ENCODE data around the gene NFAT5. TPM values are rescaled to one million over a fixed set of nuclear protein-coding genes. Genes with fewer than 3 reads are reported as not detected.

The NFAT5 gene
- total RNA-seq, 4 donors from 2014 or later, result 49.8 to 64.3 (median 58.6) TPM

- TF ChIP-seq, protein P1, sequence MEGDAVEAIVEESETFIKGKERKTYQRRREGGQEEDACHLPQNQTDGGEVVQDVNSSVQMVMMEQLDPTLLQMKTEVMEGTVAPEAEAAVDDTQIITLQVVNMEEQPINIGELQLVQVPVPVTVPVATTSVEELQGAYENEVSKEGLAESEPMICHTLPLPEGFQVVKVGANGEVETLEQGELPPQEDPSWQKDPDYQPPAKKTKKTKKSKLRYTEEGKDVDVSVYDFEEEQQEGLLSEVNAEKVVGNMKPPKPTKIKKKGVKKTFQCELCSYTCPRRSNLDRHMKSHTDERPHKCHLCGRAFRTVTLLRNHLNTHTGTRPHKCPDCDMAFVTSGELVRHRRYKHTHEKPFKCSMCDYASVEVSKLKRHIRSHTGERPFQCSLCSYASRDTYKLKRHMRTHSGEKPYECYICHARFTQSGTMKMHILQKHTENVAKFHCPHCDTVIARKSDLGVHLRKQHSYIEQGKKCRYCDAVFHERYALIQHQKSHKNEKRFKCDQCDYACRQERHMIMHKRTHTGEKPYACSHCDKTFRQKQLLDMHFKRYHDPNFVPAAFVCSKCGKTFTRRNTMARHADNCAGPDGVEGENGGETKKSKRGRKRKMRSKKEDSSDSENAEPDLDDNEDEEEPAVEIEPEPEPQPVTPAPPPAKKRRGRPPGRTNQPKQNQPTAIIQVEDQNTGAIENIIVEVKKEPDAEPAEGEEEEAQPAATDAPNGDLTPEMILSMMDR (IDR thresholded peaks at IDR 0.05; ENCODE audit: low read depth), result no peak
Measured at GRCh38 chr16:69566981-69567680, 1.4 kb downstream of the NFAT5 start.

- TF ChIP-seq, protein P1 (IDR thresholded peaks at IDR 0.05; ENCODE audit: low read depth), result no peak
Measured at GRCh38 chr16:69568676-69569075, 2.9 kb downstream of the NFAT5 start.

DNA sequence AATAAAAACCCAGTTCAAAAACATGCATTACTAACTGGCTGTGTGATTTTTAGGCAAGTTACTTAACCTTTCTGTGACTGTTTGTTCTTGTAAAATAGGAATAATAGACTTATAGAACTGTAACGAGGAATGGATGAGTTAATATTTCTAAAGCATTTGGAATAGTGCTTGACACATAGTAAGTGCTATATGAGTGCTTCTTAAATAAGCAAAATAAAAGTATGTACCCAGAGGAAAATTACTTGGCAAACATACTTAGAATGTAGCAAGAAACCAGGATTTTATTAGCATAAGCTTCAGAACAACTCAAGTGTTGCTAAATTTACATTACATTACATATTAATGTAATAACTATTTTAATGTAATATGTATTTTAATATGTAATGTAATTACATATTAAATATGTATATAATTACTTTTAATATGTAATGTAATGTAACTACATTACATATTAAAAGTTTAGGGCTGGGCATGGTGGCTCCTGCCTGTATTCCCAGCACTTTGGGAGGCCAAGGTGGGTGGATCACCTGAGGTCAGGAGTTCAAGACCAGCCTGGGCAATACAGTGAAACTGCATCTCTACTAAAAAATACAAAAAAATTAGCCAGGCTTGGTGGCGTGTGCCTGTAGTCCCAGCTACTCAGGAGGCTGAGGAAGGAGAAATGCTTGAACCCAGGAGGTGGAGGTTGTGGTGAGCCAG lies 14.2 kb downstream of the NFAT5 start:
- TF ChIP-seq, protein P1 (IDR thresholded peaks at IDR 0.05; ENCODE audit: low read depth), result no peak

- TF ChIP-seq, protein P1 (IDR thresholded peaks at IDR 0.05; ENCODE audit: low read depth), result no peak
Measured at GRCh38 chr16:69581297-69581696, 15.5 kb downstream of the NFAT5 start.

GRCh38 chr16:69589434-69590269 lies 23.9 kb downstream of the NFAT5 start:
- TF ChIP-seq, protein P1 (IDR thresholded peaks at IDR 0.05; ENCODE audit: low read depth), result no peak

DNA sequence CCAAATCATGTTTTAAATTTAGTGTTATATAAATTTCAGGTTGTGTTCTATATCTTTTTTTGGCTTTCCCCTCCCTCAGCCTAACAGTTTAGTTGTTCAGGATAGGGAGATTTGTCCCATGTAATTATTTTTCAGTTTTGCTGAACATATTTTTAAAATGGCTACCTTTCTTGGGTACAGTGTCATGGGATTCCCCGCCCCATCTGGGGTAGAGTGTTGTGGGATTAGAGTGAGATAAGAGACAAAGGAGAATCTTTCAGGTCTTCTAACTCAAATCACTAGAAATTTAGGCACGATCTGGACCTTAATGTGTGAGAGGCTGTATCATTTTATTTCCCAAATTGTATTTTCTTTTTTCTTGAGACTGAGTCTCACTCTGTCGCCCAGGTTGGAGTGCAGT lies 24.8 kb downstream of the NFAT5 start:
- TF ChIP-seq, protein P1 (IDR thresholded peaks at IDR 0.05; ENCODE audit: low read depth), result no peak
